ENCODE data around the gene MSMP. TPM values are rescaled to one million over a fixed set of nuclear protein-coding genes. Genes with fewer than 3 reads are reported as not detected.

MSMP gene
- total RNA-seq, 1 donor from 2014 or later: not detected

GRCh38 chr9:35748858-35749514 is 5.1 kb downstream of the MSMP start, which contains the start of the genes GBA2 and RGP1:
Gene GBA2 (minus strand): TSS chr9:35749228. CDS start chr9:35748704, 524 bp downstream.
Gene RGP1 (plus strand): TSS chr9:35749287. CDS start chr9:35749756, 469 bp downstream.
- H3K9me3 ChIP-seq: no peaks in the 10 kb centered on the region
- peak within 1 kb of the TSS; percentile 87 to 94 for H3K4me3 ChIP-seq
- DNase-seq (ENCODE audit: low spot score in 2 of 2): peak in 1 of 2 donors; percentile 89
- peak within 1 kb of the TSS; percentile 94 to 96 for H3K27ac ChIP-seq
- H3K27me3 ChIP-seq: no peaks in the 10 kb centered on the region
- intact Hi-C loops (cut with DNase I): loop anchor here (1.0 to 5.0 kb wide), 3 partner anchors 17 to 142 kb away; partner anchors contain the start of genes CREB3, HINT2, TESK1 and TLN1
- peaks cover 10 to 33% of the 10 kb centered on the region in 2 donors for H3K4me1 ChIP-seq
- peaks cover 34 to 45% of the 10 kb centered on the region in 2 donors for H3K36me3 ChIP-seq
- no peak for TF ChIP-seq CTCF (IDR thresholded peaks at IDR 0.05)

- no peak for DNase-seq (ENCODE audit: low spot score in 2 of 2)
- Histone ChIP-seq H3K4me3 (peak overlapping the region; percentile 87 to 94), H3K9me3 (no peaks in the 10 kb centered on the region), H3K4me1 (peaks cover 10 to 34% of the 10 kb centered on the region in 2 donors), H3K36me3 (peaks cover 35 to 45% of the 10 kb centered on the region in 2 donors), H3K27ac (peak overlapping the region; percentile 94 to 96), H3K27me3 (no peaks in the 10 kb centered on the region)
- no peak for TF ChIP-seq CTCF (IDR thresholded peaks at IDR 0.05)
- intact Hi-C loops (cut with DNase I): loop anchor here (2.0 to 5.0 kb wide), 2 partner anchors 66 to 141 kb away; partner anchors contain the start of genes HINT2 and TESK1
Measured at GRCh38 chr9:35748242-35748857, 5.7 kb downstream of the MSMP start.

- intact Hi-C loops (cut with DNase I): loop anchor here (5.0 kb wide), 1 partner anchor 139 kb away; the partner anchor contains the start of gene TESK1
- no peaks in the 10 kb centered on the region for H3K27me3 ChIP-seq
- H3K27ac ChIP-seq: peak overlapping the region in 1 of 2 donors; percentile 94
Measured at GRCh38 chr9:35746583-35746982, 7.5 kb downstream of the MSMP start.

GRCh38 chr9:35745569-35745968 is 8.5 kb downstream of the MSMP start:
- no peak for TF ChIP-seq CTCF (IDR thresholded peaks at IDR 0.05)
- H3K27me3 ChIP-seq: no peaks in the 10 kb centered on the region
- no peaks in the 10 kb centered on the region for H3K9me3 ChIP-seq
- peaks cover 10 to 34% of the 10 kb centered on the region in 2 donors for H3K4me1 ChIP-seq
- DNase-seq (ENCODE audit: low spot score in 2 of 2): peak in 1 of 2 donors; percentile 30
- H3K36me3 ChIP-seq: peaks cover 33 to 38% of the 10 kb centered on the region in 2 donors
- intact Hi-C loops (cut with DNase I): loop anchor here (5.0 kb wide), 1 partner anchor 138 kb away; the partner anchor contains the start of gene TESK1
- H3K4me3 ChIP-seq: peak overlapping the region in 1 of 2 donors; percentile 87
- H3K27ac ChIP-seq: peak overlapping the region in 1 of 2 donors; percentile 13

More at GRCh38 chr9:35746583-35746982, 7.5 kb downstream of the MSMP start:
- peak in 1 of 2 donors; percentile 39 for DNase-seq (ENCODE audit: low spot score in 2 of 2)
- H3K9me3 ChIP-seq: no peaks in the 10 kb centered on the region
- peak overlapping the region; percentile 87 to 94 for H3K4me3 ChIP-seq
- H3K36me3 ChIP-seq: peaks cover 29 to 42% of the 10 kb centered on the region in 2 donors
- TF ChIP-seq CTCF (IDR thresholded peaks at IDR 0.05): no peak
- peaks cover 10 to 34% of the 10 kb centered on the region in 2 donors for H3K4me1 ChIP-seq

- Histone ChIP-seq H3K4me3 (no peak overlapping the region), H3K27me3 (no peaks in the 10 kb centered on the region), H3K36me3 (peaks cover 49 to 54% of the 10 kb centered on the region in 2 donors), H3K27ac (peak overlapping the region; percentile 2 to 33), H3K9me3 (no peaks in the 10 kb centered on the region), H3K4me1 (peaks cover 10 to 28% of the 10 kb centered on the region in 2 donors)
- intact Hi-C loops (cut with DNase I): no loop called here
- no peak for TF ChIP-seq CTCF (IDR thresholded peaks at IDR 0.05)
- peak in 1 of 2 donors; percentile 40 for DNase-seq (ENCODE audit: low spot score in 2 of 2)
Measured at GRCh38 chr9:35743880-35744518, 10.1 kb downstream of the MSMP start.
